ENCODE data around the gene RNLS.

GRCh38 chr10:88541116-88541626 is 41.9 kb downstream of the RNLS start:
- TF ChIP-seq POLR2A (IDR thresholded peaks at IDR 0.05): no peak
- no peak for TF ChIP-seq CTCF (IDR thresholded peaks at IDR 0.05)
- TF ChIP-seq POLR2AphosphoS5 (IDR thresholded peaks at IDR 0.05; ENCODE audit: insufficient read depth in 1 of 2, low read depth in 1 of 2): peak; percentile 25 to 92

All from vagina (tissue), 2 donors.